OCI-LY7 (cell line): ENCODE measurements around the gene TBX5.

Source experiments
- EZH2phosphoT487 ChIP-seq: fragments of 200-600 bp; sonication (generic); IDR thresholded peaks from 2 replicates; pipeline ENCODE4 v1.6.1; 2018; ENCODE audit warnings: low read depth, borderline replicate concordance, mild to moderate bottlenecking, mixed run types, antibody characterized with exemption, low read length, moderate library complexity, mixed read lengths
- TF ChIP-seq, protein P1 (sequence below): fragments of 200-600 bp; sonication (generic); conservative IDR thresholded peaks from 2 replicates; pipeline ENCODE4 v1.5.1; 2014; ENCODE audit warnings: mild to moderate bottlenecking, antibody characterized with exemption, low read length, moderate library complexity, mixed read lengths

- TF ChIP-seq, protein P1, sequence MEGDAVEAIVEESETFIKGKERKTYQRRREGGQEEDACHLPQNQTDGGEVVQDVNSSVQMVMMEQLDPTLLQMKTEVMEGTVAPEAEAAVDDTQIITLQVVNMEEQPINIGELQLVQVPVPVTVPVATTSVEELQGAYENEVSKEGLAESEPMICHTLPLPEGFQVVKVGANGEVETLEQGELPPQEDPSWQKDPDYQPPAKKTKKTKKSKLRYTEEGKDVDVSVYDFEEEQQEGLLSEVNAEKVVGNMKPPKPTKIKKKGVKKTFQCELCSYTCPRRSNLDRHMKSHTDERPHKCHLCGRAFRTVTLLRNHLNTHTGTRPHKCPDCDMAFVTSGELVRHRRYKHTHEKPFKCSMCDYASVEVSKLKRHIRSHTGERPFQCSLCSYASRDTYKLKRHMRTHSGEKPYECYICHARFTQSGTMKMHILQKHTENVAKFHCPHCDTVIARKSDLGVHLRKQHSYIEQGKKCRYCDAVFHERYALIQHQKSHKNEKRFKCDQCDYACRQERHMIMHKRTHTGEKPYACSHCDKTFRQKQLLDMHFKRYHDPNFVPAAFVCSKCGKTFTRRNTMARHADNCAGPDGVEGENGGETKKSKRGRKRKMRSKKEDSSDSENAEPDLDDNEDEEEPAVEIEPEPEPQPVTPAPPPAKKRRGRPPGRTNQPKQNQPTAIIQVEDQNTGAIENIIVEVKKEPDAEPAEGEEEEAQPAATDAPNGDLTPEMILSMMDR: no peak
- no peak for TF ChIP-seq EZH2phosphoT487
Observed at GRCh38 chr12:114340231-114340630, 65.7 kb downstream of the TBX5 start.
